B cell (primary cell): ENCODE data around the gene KLHL30. TPM values are rescaled to one million over a fixed set of nuclear protein-coding genes. Genes with fewer than 3 reads are reported as not detected.

Experiments used
- ATAC-seq: fragments of 200-7000 bp; cut with Tn5 transposase; one replicate; pipeline ENCODE4 v1.10.0; 2021; ENCODE audit warnings: low read depth, mild to moderate bottlenecking, moderate number of reproducible peaks, moderate library complexity
- CTCF ChIA-PET: fragments of 350-600 bp; sonication (Branson Sonifier 250); formaldehyde crosslinking; loops from one replicate; lab custom pipeline; 2021; ENCODE audit warnings: antibody characterized with exemption, inconsistent platforms; lab: Charles Lee
- POLR2A ChIA-PET: fragments of 350-600 bp; sonication (Branson Sonifier 250); formaldehyde crosslinking; loops from one replicate; lab custom pipeline; 2021; ENCODE audit warnings: antibody characterized with exemption; lab: Charles Lee
- DNase-seq: peaks from one replicate; pipeline ENCODE4 v3.0.0; 2013
- H2AFZ ChIP-seq: 2 replicates; pipeline ENCODE4 v1.6.1; 2012; ENCODE audit warnings: mild to moderate bottlenecking, low read depth, low read length; ENCODE audit not compliant: insufficient read depth, poor library complexity, severe bottlenecking
- H3K27ac ChIP-seq, 2 donors: 1 replicate in 1 of 2; 2 replicates in 1 of 2; pipeline ENCODE4 v1.5.1; 2012 to 2013; ENCODE audit warnings: low read length in 2 of 2, mild to moderate bottlenecking in 2 of 2, moderate library complexity in 1 of 2
- H3K27me3 ChIP-seq, 4 experiments: fragments of 200-600 bp in 1 of 4; sonication (generic) in 1 of 4; replicated peaks in 1 of 4; 1 replicate in 2 of 4; 2 replicates in 2 of 4; pipeline versions ENCODE4 v1.6.1 to v1.7.0; 2013 to 2016; ENCODE audit warnings: low read length in 3 of 4, mild to moderate bottlenecking in 2 of 4, mixed read lengths in 1 of 4, moderate library complexity in 1 of 4; ENCODE audit not compliant: insufficient read depth in 4 of 4, control insufficient read depth in 3 of 4; ENCODE audit errors: control extremely low read depth in 1 of 4
- H3K36me3 ChIP-seq, 2 experiments: replicated peaks in 1 of 2; 1 replicate in 1 of 2; 2 replicates in 1 of 2; pipeline versions ENCODE4 v1.6.1 to v1.7.1; 2013; ENCODE audit warnings: low read length in 1 of 2; ENCODE audit not compliant: insufficient read depth in 2 of 2, control insufficient read depth in 1 of 2; ENCODE audit errors: control extremely low read depth in 1 of 2, extremely low read depth in 1 of 2
- H3K4me1 ChIP-seq, 2 donors: fragments of 200-600 bp in 1 of 2; sonication (generic) in 1 of 2; 1 replicate in 1 of 2; 2 replicates in 1 of 2; pipeline versions ENCODE4 v1.5.1 to v1.6.1; 2013 to 2017; ENCODE audit warnings: low read length in 2 of 2; ENCODE audit not compliant: control insufficient read depth in 2 of 2, insufficient read depth in 2 of 2
- H3K4me2 ChIP-seq: replicated peaks from 2 replicates; pipeline ENCODE3; 2012; ENCODE audit warnings: mild to moderate bottlenecking, low read depth, low read length; ENCODE audit not compliant: poor library complexity, severe bottlenecking
- H3K4me3 ChIP-seq, 5 experiments: fragments of 200-600 bp in 1 of 5; sonication (generic) in 1 of 5; 1 replicate in 3 of 5; 2 replicates in 2 of 5; pipeline versions ENCODE4 v1.5.1 to v1.7.0; 2011 to 2016; ENCODE audit warnings: low read length in 4 of 5, mild to moderate bottlenecking in 4 of 5, low read depth in 2 of 5, control low read depth in 1 of 5, moderate library complexity in 1 of 5; ENCODE audit not compliant: insufficient read depth in 1 of 5; ENCODE audit errors: control extremely low read depth in 1 of 5, extremely low read depth in 1 of 5
- H3K79me2 ChIP-seq: fragments of 200-600 bp; sonication (generic); one replicate; pipeline ENCODE4 v1.6.0; 2016; ENCODE audit warnings: low read length; ENCODE audit not compliant: control insufficient read depth, insufficient read depth
- H3K9ac ChIP-seq: fragments of 200-600 bp; sonication (generic); 2 replicates; pipeline ENCODE4 v1.6.1; 2017; ENCODE audit warnings: mild to moderate bottlenecking, low read length, moderate library complexity
- H3K9me3 ChIP-seq, 3 donors: one replicate each; pipeline versions ENCODE4 v1.6.1 to v1.7.1; 2013; ENCODE audit warnings: low read length in 2 of 3; ENCODE audit not compliant: control insufficient read depth in 2 of 3, insufficient read depth in 1 of 3; ENCODE audit errors: control extremely low read depth in 1 of 3
- H4K20me1 ChIP-seq: 2 replicates; pipeline ENCODE4 v1.6.0; 2012; ENCODE audit warnings: mild to moderate bottlenecking, low read length; ENCODE audit not compliant: insufficient read depth, control insufficient read depth, poor library complexity, severe bottlenecking
- H3K27ac Mint-ChIP-seq: one replicate; pipeline ENCODE4 v1.8.0; 2021; ENCODE audit warnings: mixed read lengths
- H3K27me3 Mint-ChIP-seq: one replicate; pipeline ENCODE4 v1.8.0; 2021; ENCODE audit warnings: mixed read lengths
- H3K4me1 Mint-ChIP-seq: one replicate; pipeline ENCODE4 v1.8.0; 2021; ENCODE audit warnings: mixed read lengths
- H3K4me3 Mint-ChIP-seq: one replicate; pipeline ENCODE4 v1.8.0; 2021; ENCODE audit warnings: mixed read lengths
- H3K9me3 Mint-ChIP-seq: one replicate; pipeline ENCODE4 v1.8.0; 2022; ENCODE audit warnings: mixed read lengths; ENCODE audit not compliant: insufficient read depth
- CTCF ChIP-seq: fragments of 200-600 bp; IDR thresholded peaks from one replicate; pipeline ENCODE4 v1.8.0; 2022; ENCODE audit warnings: antibody characterized with exemption, mild to moderate bottlenecking
- EZH2 ChIP-seq: IDR thresholded peaks from 2 replicates; pipeline ENCODE4 v1.6.1; 2012; ENCODE audit warnings: borderline replicate concordance, low read depth, mild to moderate bottlenecking, moderate library complexity, low read length; ENCODE audit not compliant: insufficient read depth, poor library complexity, severe bottlenecking
- WGBS: methylation state at CpG from one replicate; pipeline ENCODE4 v1.1.5; 2013; ENCODE audit warnings: missing lambda C conversion rate; ENCODE audit not compliant: insufficient coverage; 5-methylcytosine and 5-hydroxymethylcytosine counted together
- intact Hi-C: fragments of 100-400 bp; cut with micrococcal nuclease; formaldehyde crosslinking; loops from one replicate; pipeline ENCODE4 v1.10.0; 2022
- polyA plus RNA-seq: library from polyadenylated mRNA; depleted of rRNA; stranded (reverse); fragments of >200 nt; gene quantifications from 2 replicates; pipeline ENCODE4 v1.2.3, GENCODE V29; 2012
- total RNA-seq, 2 donors: library from RNA; stranded (reverse); fragments of 120-200 nt in 1 of 2; gene quantifications; 1 replicate in 1 of 2; 2 replicates in 1 of 2; pipeline versions ENCODE4 v1.2.3 to v1.2.4, GENCODE V29; 2013 to 2022

KLHL30 gene
- total and polyA plus RNA-seq, 2 donors (not counting 1 experiment from before 2014, with no cell fraction given): not detected

- no peak overlapping the region for H3K4me3 ChIP-seq
- no peaks in the 10 kb centered on the region for H3K27me3 ChIP-seq
- H3K9me3 ChIP-seq: peaks cover 0 to 9% (median 0%) of the 10 kb centered on the region in 3 donors
- H3K9ac ChIP-seq: no peak overlapping the region
- intact Hi-C loops: no loop called here
- no peak overlapping the region for H2AFZ ChIP-seq
- ATAC-seq (no peak), DNase-seq (no peak)
- peaks cover 30% of the 10 kb centered on the region for H3K4me1 Mint-ChIP-seq
- H3K27me3 Mint-ChIP-seq: no peaks in the 10 kb centered on the region
- peaks cover 37 to 50% of the 10 kb centered on the region in 2 donors for H3K4me1 ChIP-seq
- no peaks in the 10 kb centered on the region for H4K20me1 ChIP-seq
- 90% methylated on average over 21 of the region's 21 CpGs for WGBS
- H3K36me3 ChIP-seq: no peaks in the 10 kb centered on the region
- no peak overlapping the region for H3K27ac Mint-ChIP-seq
- H3K79me2 ChIP-seq: no peaks in the 10 kb centered on the region
- ChIA-PET POLR2A (no interaction called here), CTCF (no interaction called here)
- H3K27ac ChIP-seq: no peak overlapping the region
- H3K9me3 Mint-ChIP-seq: no peaks in the 10 kb centered on the region
- no peak overlapping the region for H3K4me3 Mint-ChIP-seq
- TF ChIP-seq EZH2 (no peak), CTCF (no peak)
- H3K4me2 ChIP-seq: no peak overlapping the region
Observed at GRCh38 chr2:238104691-238105371, 33.6 kb upstream of the KLHL30 start.
